Mesenchymal stem cell (in vitro differentiated cells and primary cell): Measurements from ENCODE around the gene GABRR2. TPM values are rescaled to one million over a fixed set of nuclear protein-coding genes. Genes with fewer than 3 reads are reported as not detected.

Source experiments
- DNase-seq: peaks from one replicate; pipeline ENCODE4 v3.0.0-alpha.2; 2013
- H2AFZ ChIP-seq: one replicate; pipeline ENCODE4 v1.6.1; 2013; ENCODE audit warnings: low read depth, mild to moderate bottlenecking, control low read depth, inconsistent platforms, low read length, moderate library complexity
- H2AK5ac ChIP-seq: 2 replicates; pipeline ENCODE4 v1.6.1; 2013; ENCODE audit warnings: low read length, moderate library complexity, mild to moderate bottlenecking, inconsistent platforms; ENCODE audit not compliant: severe bottlenecking
- H2BK120ac ChIP-seq: one replicate; pipeline ENCODE4 v1.6.1; 2013; ENCODE audit warnings: low read depth, mild to moderate bottlenecking, inconsistent platforms, low read length, moderate library complexity
- H2BK12ac ChIP-seq, 2 experiments: one replicate each; pipeline ENCODE4 v1.6.1; 2013; ENCODE audit warnings: inconsistent platforms in 2 of 2, low read length in 2 of 2, mild to moderate bottlenecking in 2 of 2, moderate library complexity in 2 of 2, control low read depth in 1 of 2
- H2BK15ac ChIP-seq: one replicate; pipeline ENCODE4 v1.6.1; 2013; ENCODE audit warnings: mild to moderate bottlenecking, low read depth, inconsistent platforms; ENCODE audit not compliant: poor library complexity, severe bottlenecking
- H2BK5ac ChIP-seq: 2 replicates; pipeline ENCODE4 v1.6.1; 2013; ENCODE audit warnings: low read depth, mild to moderate bottlenecking, low read length, control low read depth, inconsistent platforms; ENCODE audit not compliant: poor library complexity, severe bottlenecking
- H3K14ac ChIP-seq, 2 experiments: one replicate each; pipeline ENCODE4 v1.6.1; 2013; ENCODE audit warnings: inconsistent platforms in 2 of 2, low read length in 2 of 2, control low read depth in 1 of 2, mild to moderate bottlenecking in 1 of 2, moderate library complexity in 1 of 2
- H3K18ac ChIP-seq, 2 experiments: one replicate each; pipeline ENCODE4 v1.6.1; 2013; ENCODE audit warnings: inconsistent platforms in 2 of 2, low read length in 2 of 2, control low read depth in 1 of 2, low read depth in 1 of 2, mild to moderate bottlenecking in 1 of 2
- H3K23ac ChIP-seq, 2 experiments: one replicate each; pipeline ENCODE4 v1.6.1; 2013; ENCODE audit warnings: inconsistent platforms in 2 of 2, low read length in 2 of 2, mild to moderate bottlenecking in 2 of 2, moderate library complexity in 2 of 2, control low read depth in 1 of 2
- H3K27ac ChIP-seq: 2 replicates; pipeline ENCODE4 v1.5.1; 2013; ENCODE audit warnings: mild to moderate bottlenecking, moderate library complexity, low read length, control low read depth, inconsistent platforms; ENCODE audit not compliant: poor library complexity, severe bottlenecking
- H3K27me3 ChIP-seq, 2 experiments: 2 replicates each; pipeline versions ENCODE4 v1.6.1 to v1.7.0; 2013; ENCODE audit warnings: low read length in 2 of 2, mild to moderate bottlenecking in 2 of 2, moderate library complexity in 2 of 2, control low read depth in 1 of 2, inconsistent platforms in 1 of 2; ENCODE audit not compliant: control insufficient read depth in 1 of 2, insufficient read depth in 1 of 2
- H3K36me3 ChIP-seq, 2 experiments: 2 replicates each; pipeline versions ENCODE4 v1.6.1 to v1.7.0; 2013; ENCODE audit warnings: low read length in 2 of 2, control low read depth in 1 of 2, inconsistent platforms in 1 of 2, low read depth in 1 of 2, mild to moderate bottlenecking in 1 of 2; ENCODE audit not compliant: insufficient read depth in 2 of 2, control insufficient read depth in 1 of 2
- H3K4ac ChIP-seq, 2 experiments: one replicate each; pipeline ENCODE4 v1.6.1; 2013; ENCODE audit warnings: inconsistent platforms in 2 of 2, low read length in 2 of 2, mild to moderate bottlenecking in 2 of 2, moderate library complexity in 2 of 2, control low read depth in 1 of 2, low read depth in 1 of 2
- H3K4me1 ChIP-seq: 2 replicates; pipeline ENCODE4 v1.6.1; 2013; ENCODE audit warnings: low read depth, low read length, control low read depth; ENCODE audit not compliant: control insufficient read depth, insufficient read depth
- H3K4me2 ChIP-seq: 2 replicates; pipeline ENCODE4 v1.6.1; 2013; ENCODE audit warnings: low read length, mild to moderate bottlenecking, inconsistent platforms; ENCODE audit not compliant: poor library complexity, severe bottlenecking
- H3K4me3 ChIP-seq, 2 experiments: 2 replicates each; pipeline versions ENCODE4 v1.5.1 to v1.7.0; 2013; ENCODE audit warnings: low read length in 2 of 2, mild to moderate bottlenecking in 2 of 2, control low read depth in 1 of 2, low read depth in 1 of 2; ENCODE audit not compliant: insufficient read depth in 1 of 2
- H3K79me1 ChIP-seq: replicated peaks from 2 replicates; pipeline ENCODE4 v1.6.1; 2013; ENCODE audit warnings: mild to moderate bottlenecking, control low read depth, low read length, inconsistent platforms; ENCODE audit not compliant: poor library complexity, severe bottlenecking
- H3K9ac ChIP-seq: 2 replicates; pipeline ENCODE4 v1.7.0; 2013; ENCODE audit warnings: mild to moderate bottlenecking, low read length, moderate library complexity
- H3K9me3 ChIP-seq: 2 replicates; pipeline ENCODE4 v1.7.0; 2013; ENCODE audit warnings: mild to moderate bottlenecking, low read length; ENCODE audit not compliant: control insufficient read depth
- H4K8ac ChIP-seq: one replicate; pipeline ENCODE4 v1.6.1; 2013; ENCODE audit warnings: inconsistent platforms, mild to moderate bottlenecking, low read length, moderate library complexity
- H4K91ac ChIP-seq: one replicate; pipeline ENCODE4 v1.6.1; 2013; ENCODE audit warnings: mild to moderate bottlenecking, low read length, inconsistent platforms
- WGBS: methylation state at CpG from one replicate; pipeline ENCODE4 v1.1.7; 2013; ENCODE audit warnings: mixed read lengths; 5-methylcytosine and 5-hydroxymethylcytosine counted together
- polyA plus RNA-seq, 2 experiments: library from polyadenylated mRNA; stranded (reverse); fragments of 200-250 nt; gene quantifications; one replicate each; pipeline ENCODE4 v1.2.3, GENCODE V29; 2013

Gene GABRR2
- polyA plus RNA-seq (2013, experiment 1 of 2) = 0.14 TPM
- 0.11 TPM for polyA plus RNA-seq (2013, experiment 2 of 2)

DNA sequence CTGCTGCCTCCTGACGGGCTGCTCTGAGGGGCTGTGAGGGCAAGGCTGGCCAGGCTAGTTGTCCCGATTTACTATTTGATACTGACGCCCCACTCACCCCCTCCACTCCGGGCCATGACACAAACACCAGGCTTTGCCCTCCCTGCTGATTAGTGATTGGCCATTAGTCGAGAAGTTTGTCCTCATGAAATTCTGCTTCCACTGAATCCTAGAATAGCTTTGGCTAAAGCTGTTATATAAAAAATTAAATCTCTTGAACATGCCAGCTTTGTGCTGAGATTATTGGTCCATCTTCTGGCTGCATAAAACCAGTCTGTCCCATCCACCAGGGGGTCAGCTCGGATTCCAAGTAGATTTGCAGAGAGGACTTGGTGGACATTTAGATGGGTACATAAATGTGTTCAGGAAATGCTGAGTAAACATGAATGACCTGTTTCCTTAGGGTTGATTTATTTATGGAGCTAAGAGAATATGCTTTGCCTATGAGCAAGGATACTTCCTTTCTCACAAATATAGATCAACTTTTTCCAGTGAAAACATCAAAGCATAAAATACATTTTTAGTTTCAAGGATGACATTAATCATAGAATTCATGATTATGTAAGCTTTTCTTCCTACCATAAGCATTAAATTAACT, at the start of gene GABRR2:
Gene GABRR2 (minus strand): TSS at position 51 of the 637 bp plus-strand sequence. CDS start 134 bp downstream, outside the sequence.
- H3K36me3 ChIP-seq = peaks cover 0 to 7% of the 10 kb centered on the region in 2 experiments
- no peak within 1 kb of the TSS for H4K91ac ChIP-seq
- no peak within 1 kb of the TSS for H3K23ac ChIP-seq
- H4K8ac ChIP-seq = no peak within 1 kb of the TSS
- H3K4me1 ChIP-seq = peaks cover 12% of the 10 kb centered on the region
- H3K79me1 ChIP-seq = peaks cover 1% of the 10 kb centered on the region
- H2BK15ac ChIP-seq = no peak within 1 kb of the TSS
- no peak within 1 kb of the TSS for H3K27ac ChIP-seq
- no peak within 1 kb of the TSS for H3K18ac ChIP-seq
- 90% methylated on average over 6 of the region's 6 CpGs for WGBS
- no peak within 1 kb of the TSS for H2AK5ac ChIP-seq
- H3K9ac ChIP-seq = no peak within 1 kb of the TSS
- no peak within 1 kb of the TSS for H2BK12ac ChIP-seq
- no peak within 1 kb of the TSS for H3K4me3 ChIP-seq
- H3K4ac ChIP-seq = no peak within 1 kb of the TSS
- H3K4me2 ChIP-seq = no peak within 1 kb of the TSS
- H3K14ac ChIP-seq = no peak within 1 kb of the TSS
- peaks cover 0 to under 1% of the 10 kb centered on the region in 2 experiments for H3K27me3 ChIP-seq
- no peak within 1 kb of the TSS for H2BK5ac ChIP-seq
- H2AFZ ChIP-seq = no peak within 1 kb of the TSS
- DNase-seq = no peak
- H2BK120ac ChIP-seq = no peak within 1 kb of the TSS
- no peaks in the 10 kb centered on the region for H3K9me3 ChIP-seq

DNA sequence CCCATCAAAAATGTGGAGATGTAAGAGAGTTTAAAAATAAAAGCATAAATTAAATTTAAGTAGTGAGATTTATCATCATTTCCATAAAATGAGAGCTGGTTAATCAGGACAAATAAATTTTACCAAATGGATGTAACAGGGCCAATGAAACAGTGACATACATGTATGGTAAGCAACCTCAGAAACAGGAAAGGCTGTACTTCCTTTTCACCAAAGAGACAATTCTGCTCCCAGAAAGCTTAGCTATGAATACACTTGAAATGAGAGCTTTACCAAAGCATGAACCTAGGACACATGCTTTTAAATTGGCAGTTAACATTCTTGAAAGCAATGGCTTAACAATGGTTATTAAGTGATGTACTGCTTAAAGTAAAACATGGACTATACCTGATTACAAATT, 49.5 kb upstream of the GABRR2 start:
- H3K9me3 ChIP-seq = no peaks in the 10 kb centered on the region
- no peak overlapping the region for H3K4ac ChIP-seq
- no peak overlapping the region for H2BK120ac ChIP-seq
- no peak overlapping the region for H2AK5ac ChIP-seq
- H3K23ac ChIP-seq = no peak overlapping the region
- no peak overlapping the region for H4K8ac ChIP-seq
- H3K18ac ChIP-seq = no peak overlapping the region
- no peaks in the 10 kb centered on the region for H3K27me3 ChIP-seq
- no peak overlapping the region for H4K91ac ChIP-seq
- no peak overlapping the region for H2BK15ac ChIP-seq
- no peaks in the 10 kb centered on the region for H3K4me1 ChIP-seq
- H3K14ac ChIP-seq = no peak overlapping the region
- no peak overlapping the region for H3K4me3 ChIP-seq
- H3K36me3 ChIP-seq = no peaks in the 10 kb centered on the region
- DNase-seq = no peak
- no peak overlapping the region for H2BK5ac ChIP-seq
- no peak overlapping the region for H2BK12ac ChIP-seq
- H3K79me1 ChIP-seq = no peaks in the 10 kb centered on the region
- no peak overlapping the region for H3K9ac ChIP-seq
- H3K4me2 ChIP-seq = no peak overlapping the region
- no peak overlapping the region for H2AFZ ChIP-seq
- no peak overlapping the region for H3K27ac ChIP-seq

DNA sequence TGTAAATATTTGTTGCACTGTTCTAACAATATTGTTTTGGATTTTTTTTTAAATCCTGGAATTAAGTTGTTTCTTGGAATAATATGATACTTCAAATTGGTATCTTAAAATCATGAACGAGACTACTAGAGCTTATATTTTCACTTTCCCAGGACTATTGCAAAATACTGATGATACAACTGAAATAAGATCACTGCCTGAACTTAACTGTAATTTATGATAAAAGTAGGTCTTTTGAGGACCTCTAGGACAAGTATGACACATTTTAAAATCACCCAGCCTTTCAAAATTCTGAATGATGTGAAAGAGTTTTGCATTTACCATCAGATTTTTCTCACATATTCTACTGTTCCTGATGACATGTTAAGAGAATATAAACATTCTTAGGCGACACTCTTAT, 46.1 kb upstream of the GABRR2 start:
- H2BK12ac ChIP-seq = no peak overlapping the region
- DNase-seq = no peak
- H3K14ac ChIP-seq = no peak overlapping the region
- H2BK120ac ChIP-seq = no peak overlapping the region
- H3K23ac ChIP-seq = no peak overlapping the region
- no peaks in the 10 kb centered on the region for H3K79me1 ChIP-seq
- H3K4ac ChIP-seq = no peak overlapping the region
- no peak overlapping the region for H2BK15ac ChIP-seq
- no peak overlapping the region for H4K91ac ChIP-seq
- H3K36me3 ChIP-seq = no peaks in the 10 kb centered on the region
- no peak overlapping the region for H3K4me2 ChIP-seq
- H4K8ac ChIP-seq = no peak overlapping the region
- no peak overlapping the region for H3K4me3 ChIP-seq
- no peak overlapping the region for H2AFZ ChIP-seq
- H3K27ac ChIP-seq = no peak overlapping the region
- WGBS = 100% methylated on average over 1 of the region's 2 CpGs
- no peak overlapping the region for H2BK5ac ChIP-seq
- no peak overlapping the region for H2AK5ac ChIP-seq
- no peaks in the 10 kb centered on the region for H3K27me3 ChIP-seq
- H3K9me3 ChIP-seq = no peaks in the 10 kb centered on the region
- peak overlapping the region; percentile 9 for H3K9ac ChIP-seq
- no peak overlapping the region for H3K18ac ChIP-seq
- no peaks in the 10 kb centered on the region for H3K4me1 ChIP-seq

DNA sequence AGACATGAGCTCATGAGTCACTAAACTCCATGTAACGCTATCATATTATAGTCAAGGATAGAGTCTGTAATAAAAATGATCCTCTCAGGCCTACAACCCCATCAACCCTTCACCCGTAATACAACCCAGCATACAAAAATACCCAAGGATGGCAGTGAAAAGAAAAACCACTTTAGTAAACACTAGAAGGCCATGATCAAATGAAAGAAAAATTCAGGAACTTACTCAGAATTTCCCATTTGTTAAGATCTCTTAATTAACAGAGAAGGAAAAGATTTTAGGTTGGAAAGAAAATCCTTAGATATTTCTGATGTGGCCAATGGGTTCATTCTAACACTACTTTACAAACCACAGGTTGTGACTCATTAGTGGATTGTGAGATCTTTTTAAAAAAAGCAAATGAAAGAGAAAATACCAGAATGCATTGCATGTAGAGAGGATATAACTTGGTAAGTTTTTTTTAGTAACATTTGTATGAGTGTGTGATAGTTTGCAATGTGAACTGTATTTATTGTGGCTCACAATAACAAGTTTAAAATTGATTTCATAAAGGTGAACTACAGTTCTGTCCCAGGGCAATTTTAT, 45.4 kb upstream of the GABRR2 start:
- H3K14ac ChIP-seq = no peak overlapping the region
- H4K91ac ChIP-seq = no peak overlapping the region
- H4K8ac ChIP-seq = no peak overlapping the region
- no peaks in the 10 kb centered on the region for H3K79me1 ChIP-seq
- no peak overlapping the region for H3K23ac ChIP-seq
- H2BK15ac ChIP-seq = no peak overlapping the region
- peak overlapping the region; percentile 9 for H3K9ac ChIP-seq
- H2AK5ac ChIP-seq = no peak overlapping the region
- no peak overlapping the region for H2BK120ac ChIP-seq
- 95% methylated on average over 2 of the region's 2 CpGs for WGBS
- no peaks in the 10 kb centered on the region for H3K9me3 ChIP-seq
- H2AFZ ChIP-seq = no peak overlapping the region
- no peaks in the 10 kb centered on the region for H3K4me1 ChIP-seq
- no peak overlapping the region for H3K18ac ChIP-seq
- no peak overlapping the region for H3K27ac ChIP-seq
- peak; percentile 71 for DNase-seq
- H2BK12ac ChIP-seq = no peak overlapping the region
- H3K4me2 ChIP-seq = no peak overlapping the region
- no peaks in the 10 kb centered on the region for H3K36me3 ChIP-seq
- no peak overlapping the region for H2BK5ac ChIP-seq
- no peaks in the 10 kb centered on the region for H3K27me3 ChIP-seq
- no peak overlapping the region for H3K4me3 ChIP-seq
- no peak overlapping the region for H3K4ac ChIP-seq
